ENCODE data around the gene KDM7A. TPM values are rescaled to one million over a fixed set of nuclear protein-coding genes. Genes with fewer than 3 reads are reported as not detected.

KDM7A gene
- total RNA-seq, 1 experiment from 2014 or later: 1.5 TPM

- no peaks in the 10 kb centered on the region for H3F3A ChIP-seq (ENCODE audit: insufficient read depth, low read depth)
- H2AFZ ChIP-seq: no peak overlapping the region
- no peaks in the 10 kb centered on the region for H3K36me3 ChIP-seq (ENCODE audit: low read depth)
- no peaks in the 10 kb centered on the region for H3K9me3 ChIP-seq (ENCODE audit: insufficient read depth, low read depth)
- H3K27ac ChIP-seq: no peak overlapping the region
- no TSS peak for BruUV-seq (replicated peaks)
- H3K4me2 ChIP-seq: no peak overlapping the region
- H3K4me1 ChIP-seq (replicated peaks; ENCODE audit: insufficient read depth): no peaks in the 10 kb centered on the region
- no peaks in the 10 kb centered on the region for H3K79me2 ChIP-seq (ENCODE audit: low read depth)
- H3K27me3 ChIP-seq (ENCODE audit: insufficient read depth, low read depth): no peaks in the 10 kb centered on the region
- intact Hi-C loops (cut with micrococcal nuclease; ENCODE audit: unreplicated experiment): no loop called here
- POLR2A ChIA-PET (ENCODE audit: unreplicated experiment): no interaction called here
- CTCF ChIA-PET: no interaction called here
- TF ChIP-seq, protein P1, sequence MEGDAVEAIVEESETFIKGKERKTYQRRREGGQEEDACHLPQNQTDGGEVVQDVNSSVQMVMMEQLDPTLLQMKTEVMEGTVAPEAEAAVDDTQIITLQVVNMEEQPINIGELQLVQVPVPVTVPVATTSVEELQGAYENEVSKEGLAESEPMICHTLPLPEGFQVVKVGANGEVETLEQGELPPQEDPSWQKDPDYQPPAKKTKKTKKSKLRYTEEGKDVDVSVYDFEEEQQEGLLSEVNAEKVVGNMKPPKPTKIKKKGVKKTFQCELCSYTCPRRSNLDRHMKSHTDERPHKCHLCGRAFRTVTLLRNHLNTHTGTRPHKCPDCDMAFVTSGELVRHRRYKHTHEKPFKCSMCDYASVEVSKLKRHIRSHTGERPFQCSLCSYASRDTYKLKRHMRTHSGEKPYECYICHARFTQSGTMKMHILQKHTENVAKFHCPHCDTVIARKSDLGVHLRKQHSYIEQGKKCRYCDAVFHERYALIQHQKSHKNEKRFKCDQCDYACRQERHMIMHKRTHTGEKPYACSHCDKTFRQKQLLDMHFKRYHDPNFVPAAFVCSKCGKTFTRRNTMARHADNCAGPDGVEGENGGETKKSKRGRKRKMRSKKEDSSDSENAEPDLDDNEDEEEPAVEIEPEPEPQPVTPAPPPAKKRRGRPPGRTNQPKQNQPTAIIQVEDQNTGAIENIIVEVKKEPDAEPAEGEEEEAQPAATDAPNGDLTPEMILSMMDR (conservative IDR thresholded peaks at IDR 0.05): no peak
- no peak for TF ChIP-seq EZH2 (IDR thresholded peaks at IDR 0.05; ENCODE audit: low read depth)
- H3K4me3 ChIP-seq: no peak overlapping the region
- peaks cover 3% of the 10 kb centered on the region; the same call in 1 of the 2 replicates for H4K20me1 ChIP-seq (ENCODE audit: insufficient read depth)
- H3K9me2 ChIP-seq (ENCODE audit: insufficient read depth): no peaks in the 10 kb centered on the region; the same call in 1 of the 2 replicates
- no peak for DNase-seq
Observed at GRCh38 chr7:140145709-140146108, 31.1 kb downstream of the KDM7A start.

DNA sequence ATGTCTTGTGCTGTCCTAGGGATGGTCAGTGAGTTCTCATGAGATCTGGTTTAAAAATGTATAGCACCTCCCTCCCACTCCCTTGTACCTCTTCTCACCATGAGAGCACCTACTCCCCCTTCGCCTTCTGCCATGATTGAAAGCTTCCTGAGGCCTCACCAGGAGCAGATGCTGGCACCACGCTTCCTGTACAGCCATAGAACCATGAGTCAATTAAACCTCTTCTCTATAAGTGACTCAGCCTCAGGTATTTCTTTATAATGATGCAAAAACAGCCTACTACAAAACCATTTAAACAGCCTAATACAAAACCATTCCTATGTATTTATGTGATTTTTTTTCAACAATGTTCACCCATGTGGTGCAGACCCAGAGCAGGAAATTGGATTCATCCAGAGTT is 32.0 kb downstream of the KDM7A start:
- Histone ChIP-seq H3K79me2 (ENCODE audit: low read depth) (no peaks in the 10 kb centered on the region), H3K27ac (no peak overlapping the region), H3K4me1 (replicated peaks; ENCODE audit: insufficient read depth) (no peaks in the 10 kb centered on the region), H3K27me3 (ENCODE audit: insufficient read depth, low read depth) (no peaks in the 10 kb centered on the region), H3K9me2 (ENCODE audit: insufficient read depth) (no peaks in the 10 kb centered on the region; the same call in 1 of the 2 replicates), H3K36me3 (ENCODE audit: low read depth) (no peaks in the 10 kb centered on the region), H4K20me1 (ENCODE audit: insufficient read depth) (peaks cover 3% of the 10 kb centered on the region; the same call in 1 of the 2 replicates), H3F3A (ENCODE audit: insufficient read depth, low read depth) (no peaks in the 10 kb centered on the region), H2AFZ (no peak overlapping the region), H3K4me3 (no peak overlapping the region), H3K4me2 (no peak overlapping the region), H3K9me3 (ENCODE audit: insufficient read depth, low read depth) (no peaks in the 10 kb centered on the region)
- DNase-seq: no peak
- ChIA-PET POLR2A (ENCODE audit: unreplicated experiment) (no interaction called here), CTCF (no interaction called here)
- no peak for TF ChIP-seq EZH2 (IDR thresholded peaks at IDR 0.05; ENCODE audit: low read depth)
- TF ChIP-seq, protein P1 (conservative IDR thresholded peaks at IDR 0.05): no peak
- intact Hi-C loops (cut with micrococcal nuclease; ENCODE audit: unreplicated experiment): no loop called here
- BruUV-seq (replicated peaks): no TSS peak

- ChIA-PET CTCF (interaction anchor here (0.5 kb wide), 1 partner anchor 356 kb away, joined by 3 read pairs; no protein-coding TSS in a partner anchor), POLR2A (ENCODE audit: unreplicated experiment) (interaction anchor here (0.7 kb wide), 1 partner anchor 34 kb away, joined by 9 read pairs; no protein-coding TSS in a partner anchor)
- Histone ChIP-seq H3K4me1 (replicated peaks; ENCODE audit: insufficient read depth) (no peaks in the 10 kb centered on the region), H4K20me1 (ENCODE audit: insufficient read depth) (peaks cover 3% of the 10 kb centered on the region; the same call in 1 of the 2 replicates), H3K4me3 (no peak overlapping the region), H3K79me2 (ENCODE audit: low read depth) (no peaks in the 10 kb centered on the region), H3F3A (ENCODE audit: insufficient read depth, low read depth) (no peaks in the 10 kb centered on the region), H3K4me2 (no peak overlapping the region), H3K27ac (no peak overlapping the region), H3K9me3 (ENCODE audit: insufficient read depth, low read depth) (no peaks in the 10 kb centered on the region), H3K9me2 (ENCODE audit: insufficient read depth) (no peaks in the 10 kb centered on the region; the same call in 1 of the 2 replicates), H3K36me3 (ENCODE audit: low read depth) (no peaks in the 10 kb centered on the region), H3K27me3 (ENCODE audit: insufficient read depth, low read depth) (no peaks in the 10 kb centered on the region), H2AFZ (no peak overlapping the region)
- TF ChIP-seq, protein P1 (conservative IDR thresholded peaks at IDR 0.05): no peak
- TF ChIP-seq EZH2 (IDR thresholded peaks at IDR 0.05; ENCODE audit: low read depth): no peak
- no TSS peak for BruUV-seq (replicated peaks)
- DNase-seq: no peak
- intact Hi-C loops (cut with micrococcal nuclease; ENCODE audit: unreplicated experiment): no loop called here
Observed at GRCh38 chr7:140143997-140144396, 32.8 kb downstream of the KDM7A start.

Measured in PC-9 (cell line).